Fibroblast of mammary gland (primary cell): ENCODE measurements around the gene AKAP6.

ENCODE experiments used
- DNase-seq: peaks from one replicate; pipeline ENCODE4 v3.0.0-alpha.2; 2010; ENCODE audit warnings: low read depth
- H3K4me3 ChIP-seq: 2 replicates; pipeline ENCODE4 v1.5.1; 2011; ENCODE audit warnings: low read depth, mild to moderate bottlenecking, low read length, moderate library complexity; ENCODE audit not compliant: control insufficient read depth
- TF ChIP-seq, protein P1 (sequence below): conservative IDR thresholded peaks from 2 replicates; pipeline ENCODE4 v1.5.1; 2011; ENCODE audit warnings: low read depth, low read length, inconsistent platforms; ENCODE audit not compliant: control insufficient read depth, insufficient read depth

Gene AKAP6

DNA sequence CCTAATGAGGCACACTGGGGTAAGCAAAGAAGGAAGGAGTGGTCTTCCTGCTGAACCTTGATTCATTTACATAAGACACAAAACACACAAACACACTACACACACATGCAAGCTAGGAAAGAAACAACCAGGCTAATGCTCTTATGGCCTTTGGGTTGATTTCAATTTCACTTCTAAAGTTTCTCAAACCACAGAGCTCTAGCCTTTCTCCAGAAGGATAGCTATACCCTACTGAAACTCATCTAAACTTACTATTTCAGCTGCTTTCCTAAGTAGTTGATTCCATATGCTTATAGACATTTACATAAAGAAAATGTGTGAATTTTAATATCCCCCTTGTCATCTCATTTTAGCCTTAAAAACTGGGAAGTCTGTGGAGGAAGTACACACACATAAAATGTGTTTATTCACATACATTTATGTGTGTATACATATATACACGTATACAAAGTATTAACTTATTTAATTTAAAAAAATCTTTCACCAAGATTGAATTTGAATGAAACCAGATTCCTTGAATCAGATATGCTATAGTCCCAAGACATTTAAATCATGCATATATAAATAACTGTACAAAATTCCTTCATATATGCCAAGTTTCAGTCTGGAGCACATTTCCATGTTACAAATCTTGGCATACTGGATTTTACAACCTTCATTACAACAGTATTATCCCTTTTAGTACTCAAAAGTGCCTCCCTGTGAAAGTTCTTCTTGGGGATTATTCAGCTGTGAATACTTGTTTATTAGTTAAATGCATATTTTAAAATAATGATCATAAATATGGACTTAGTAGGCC lies 377.8 kb downstream of the AKAP6 start:
- H3K4me3 ChIP-seq = no peak overlapping the region
- TF ChIP-seq, protein P1, sequence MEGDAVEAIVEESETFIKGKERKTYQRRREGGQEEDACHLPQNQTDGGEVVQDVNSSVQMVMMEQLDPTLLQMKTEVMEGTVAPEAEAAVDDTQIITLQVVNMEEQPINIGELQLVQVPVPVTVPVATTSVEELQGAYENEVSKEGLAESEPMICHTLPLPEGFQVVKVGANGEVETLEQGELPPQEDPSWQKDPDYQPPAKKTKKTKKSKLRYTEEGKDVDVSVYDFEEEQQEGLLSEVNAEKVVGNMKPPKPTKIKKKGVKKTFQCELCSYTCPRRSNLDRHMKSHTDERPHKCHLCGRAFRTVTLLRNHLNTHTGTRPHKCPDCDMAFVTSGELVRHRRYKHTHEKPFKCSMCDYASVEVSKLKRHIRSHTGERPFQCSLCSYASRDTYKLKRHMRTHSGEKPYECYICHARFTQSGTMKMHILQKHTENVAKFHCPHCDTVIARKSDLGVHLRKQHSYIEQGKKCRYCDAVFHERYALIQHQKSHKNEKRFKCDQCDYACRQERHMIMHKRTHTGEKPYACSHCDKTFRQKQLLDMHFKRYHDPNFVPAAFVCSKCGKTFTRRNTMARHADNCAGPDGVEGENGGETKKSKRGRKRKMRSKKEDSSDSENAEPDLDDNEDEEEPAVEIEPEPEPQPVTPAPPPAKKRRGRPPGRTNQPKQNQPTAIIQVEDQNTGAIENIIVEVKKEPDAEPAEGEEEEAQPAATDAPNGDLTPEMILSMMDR = no peak
- DNase-seq = no peak

DNA sequence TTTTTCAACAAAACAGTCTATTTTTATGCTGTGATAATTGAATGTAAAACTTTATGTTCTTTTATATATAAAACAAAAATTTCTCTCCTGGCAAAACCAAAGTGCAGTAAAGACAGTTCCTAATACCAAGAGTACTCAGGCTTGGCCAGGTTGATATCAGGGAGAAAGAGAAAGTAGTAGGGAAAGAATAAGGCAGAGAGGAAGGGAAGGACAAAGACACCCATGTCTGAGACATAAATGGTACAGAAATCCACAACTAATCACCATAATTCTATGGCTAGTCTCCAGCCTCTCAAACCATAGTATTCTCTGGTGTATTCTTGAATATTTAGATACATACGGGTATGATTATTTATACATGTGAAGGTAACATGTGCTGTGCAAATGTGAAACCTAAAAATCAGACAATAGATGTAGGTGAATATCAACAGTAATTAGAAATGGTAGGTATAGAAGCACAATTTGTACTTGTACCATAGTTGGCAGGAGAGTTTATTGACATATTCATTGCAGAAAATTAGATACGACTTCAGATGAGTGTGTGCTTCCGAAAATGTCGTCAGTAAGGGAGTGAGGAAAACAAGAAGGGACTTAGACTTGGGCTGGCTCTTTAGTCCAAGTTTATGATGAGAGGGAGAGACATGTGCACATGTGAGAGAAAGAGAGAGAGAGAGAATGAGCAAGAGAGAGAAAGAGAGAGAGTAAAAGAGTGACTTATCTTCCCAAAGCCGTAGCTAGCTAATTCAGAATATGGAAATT lies 378.8 kb downstream of the AKAP6 start:
- no peak for DNase-seq
- TF ChIP-seq, protein P1 = no peak

DNA sequence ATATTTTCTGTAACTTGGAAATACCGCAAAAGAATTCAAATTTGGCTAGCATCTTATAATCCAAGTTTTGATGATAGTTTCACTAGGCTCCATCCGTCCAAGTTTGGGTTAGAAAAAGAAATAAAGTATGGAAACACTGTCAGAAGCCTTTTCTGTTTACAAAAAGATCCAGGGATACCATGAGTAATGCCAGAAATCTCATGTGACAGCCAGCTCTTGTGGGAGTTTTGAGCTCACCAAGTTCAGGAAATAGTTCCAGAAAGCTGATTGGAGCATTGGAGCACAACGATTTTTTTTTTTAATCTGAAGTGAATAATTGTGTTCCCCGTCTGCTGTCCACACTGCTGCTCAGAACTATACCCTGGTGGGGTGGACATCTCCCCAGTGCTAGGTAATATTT lies 379.9 kb downstream of the AKAP6 start:
- peak; percentile 93 for DNase-seq
- no peak overlapping the region for H3K4me3 ChIP-seq
- TF ChIP-seq, protein P1 = no peak

More for the DNA sequence above, 378.8 kb downstream of the AKAP6 start:
- no peak overlapping the region for H3K4me3 ChIP-seq

DNA sequence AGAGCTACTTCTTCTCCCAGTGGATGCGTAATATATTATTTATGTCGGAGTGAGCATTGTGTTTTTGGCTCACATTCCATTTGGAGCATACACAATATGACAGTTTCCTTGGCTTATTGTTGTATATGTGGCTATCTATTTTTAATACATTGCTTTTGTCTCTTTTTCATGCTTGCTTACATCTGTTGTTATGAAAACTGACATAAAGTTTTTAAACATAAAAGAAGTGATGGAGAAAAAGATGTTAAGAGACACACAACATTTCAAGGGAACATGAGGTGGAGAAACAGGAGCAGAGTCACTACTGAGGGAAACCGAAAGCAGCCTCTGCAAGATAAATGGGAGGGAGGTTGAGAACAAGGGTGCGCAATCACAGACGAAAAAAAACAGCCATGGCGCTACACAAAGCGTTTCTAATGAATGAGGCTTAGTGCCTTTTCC lies 381.2 kb downstream of the AKAP6 start:
- no peak overlapping the region for H3K4me3 ChIP-seq
- peak; percentile 25 for DNase-seq
- TF ChIP-seq, protein P1 = no peak

DNA sequence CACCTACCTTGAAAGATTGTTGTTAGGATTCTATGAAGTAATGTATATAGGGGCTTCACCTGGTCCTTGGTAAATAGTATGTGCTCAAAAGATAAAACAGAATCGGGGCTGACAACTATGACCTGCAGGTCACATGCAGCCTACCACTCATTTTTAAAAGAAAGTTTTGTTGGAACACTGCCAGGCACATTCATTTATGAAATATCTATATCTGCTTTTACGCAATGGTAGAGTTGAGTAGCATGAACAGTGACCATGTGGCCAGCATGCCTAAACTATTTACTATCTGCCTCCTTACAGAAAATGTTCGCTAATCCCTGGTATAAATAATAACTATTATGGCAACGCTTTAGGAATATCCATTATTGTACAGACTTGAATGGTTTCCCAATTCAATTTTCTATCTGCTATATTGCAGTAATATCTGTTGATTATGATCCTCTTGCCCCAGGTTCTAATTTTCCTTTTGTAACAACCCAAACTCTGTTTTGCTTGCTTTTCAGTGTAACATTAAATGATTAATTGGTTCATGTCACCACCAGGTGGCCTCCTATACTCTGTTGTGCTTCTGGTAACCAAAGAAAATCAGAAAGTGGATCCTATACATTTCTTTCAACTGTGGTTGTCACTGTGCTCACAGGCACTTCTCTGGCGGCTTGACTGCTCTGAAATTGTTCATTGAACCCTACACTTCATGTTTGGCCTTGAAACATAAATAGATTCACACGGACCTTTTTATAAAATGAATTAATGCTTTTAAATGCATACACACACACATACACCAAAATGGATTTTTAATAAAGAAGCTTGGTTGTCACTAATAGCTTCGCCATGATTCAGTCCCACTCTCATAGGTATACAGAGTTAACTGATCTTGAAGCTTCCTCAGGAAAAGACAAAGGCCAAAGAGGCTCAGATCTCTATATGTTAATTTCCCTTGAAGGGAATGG lies 381.9 kb downstream of the AKAP6 start:
- peak; percentile 61 for DNase-seq
- TF ChIP-seq, protein P1 = peak; percentile 50
- H3K4me3 ChIP-seq = no peak overlapping the region

DNA sequence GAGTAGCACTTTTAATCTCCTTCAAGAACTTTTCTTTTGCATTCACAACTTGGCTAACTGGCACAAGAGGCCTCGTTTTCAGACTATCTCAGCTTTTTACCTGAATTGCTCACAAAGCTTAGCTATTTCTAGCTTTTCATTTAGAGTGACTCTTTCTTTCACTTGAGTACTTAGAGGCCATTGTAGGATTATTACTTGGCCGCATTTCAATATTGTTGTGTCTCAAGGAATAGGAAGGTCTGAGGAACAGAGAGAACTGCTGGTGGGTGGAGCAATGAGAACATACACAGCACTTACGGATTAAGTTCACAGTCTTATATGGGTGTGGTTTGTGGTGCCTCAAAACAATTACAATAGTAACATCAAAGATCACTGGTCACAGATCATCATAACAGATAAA lies 384.8 kb downstream of the AKAP6 start:
- no peak overlapping the region for H3K4me3 ChIP-seq
- DNase-seq = no peak
- TF ChIP-seq, protein P1 = no peak
